Measurements from ENCODE around the gene ZNF324B.
A peak's percentile ranks its signal among the peaks of the same experiment; 100 is the strongest.

Gene ZNF324B

DNA sequence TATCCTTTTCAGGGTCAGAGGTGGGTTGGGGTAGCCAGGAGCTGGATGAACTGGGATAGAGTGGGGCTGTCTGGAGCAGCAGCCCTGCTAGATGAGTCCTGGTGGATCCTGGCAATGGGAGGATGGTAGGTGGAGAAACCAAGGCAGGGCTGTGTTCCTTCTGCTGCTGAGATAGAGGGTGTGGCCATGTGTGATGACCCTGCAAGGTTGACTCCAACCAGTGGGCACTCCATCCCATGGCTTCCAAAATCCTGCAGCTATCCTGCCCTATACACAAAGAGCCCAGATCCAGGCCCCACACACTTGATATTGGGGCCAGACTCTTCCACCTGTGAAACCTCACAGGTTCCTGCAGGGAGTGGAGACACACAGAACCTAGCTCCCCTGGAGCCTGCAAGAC lies 22.4 kb downstream of the ZNF324B start:
- no peak for TF ChIP-seq CTCF (IDR thresholded peaks at IDR 0.05; ENCODE audit: low read depth, low read length)
- H3K4me3 ChIP-seq (ENCODE audit: low read depth, low read length): no peak overlapping the region

DNA sequence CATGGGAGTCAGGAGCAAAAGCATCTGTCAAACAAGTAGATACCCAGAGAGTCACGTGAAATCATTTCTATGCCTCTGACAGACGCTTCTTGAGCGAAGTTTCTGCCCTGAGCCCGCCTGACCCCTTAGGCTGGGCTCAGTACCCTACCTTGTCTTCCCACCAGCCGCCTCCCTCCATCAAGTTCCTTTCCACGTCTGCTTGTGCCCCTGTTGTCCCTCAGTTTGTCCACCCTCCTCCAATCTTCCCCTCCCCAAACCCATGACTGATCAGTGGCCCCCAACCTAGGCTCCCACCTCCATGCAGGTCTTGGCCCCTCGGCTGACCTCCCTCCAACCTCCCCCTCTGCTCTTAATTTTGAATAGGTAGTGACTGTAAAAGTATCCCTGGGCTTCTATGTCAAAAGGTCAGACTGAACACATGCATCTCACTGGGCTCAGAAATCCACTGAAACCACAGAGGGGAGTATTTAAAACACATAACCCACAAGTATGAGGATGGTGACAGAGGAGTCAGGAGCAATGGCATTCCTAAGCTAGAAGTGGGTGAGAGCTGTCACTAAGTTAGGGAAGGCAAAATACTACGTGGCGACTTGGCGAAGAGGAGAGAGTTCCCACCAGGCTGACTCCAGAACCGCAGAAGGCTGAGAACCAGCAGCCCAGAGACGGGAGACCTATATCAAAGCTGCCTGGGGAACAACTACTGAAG lies 23.0 kb downstream of the ZNF324B start:
- TF ChIP-seq CTCF (IDR thresholded peaks at IDR 0.05; ENCODE audit: low read depth, low read length): no peak
- H3K4me3 ChIP-seq (ENCODE audit: low read depth, low read length): no peak overlapping the region

DNA sequence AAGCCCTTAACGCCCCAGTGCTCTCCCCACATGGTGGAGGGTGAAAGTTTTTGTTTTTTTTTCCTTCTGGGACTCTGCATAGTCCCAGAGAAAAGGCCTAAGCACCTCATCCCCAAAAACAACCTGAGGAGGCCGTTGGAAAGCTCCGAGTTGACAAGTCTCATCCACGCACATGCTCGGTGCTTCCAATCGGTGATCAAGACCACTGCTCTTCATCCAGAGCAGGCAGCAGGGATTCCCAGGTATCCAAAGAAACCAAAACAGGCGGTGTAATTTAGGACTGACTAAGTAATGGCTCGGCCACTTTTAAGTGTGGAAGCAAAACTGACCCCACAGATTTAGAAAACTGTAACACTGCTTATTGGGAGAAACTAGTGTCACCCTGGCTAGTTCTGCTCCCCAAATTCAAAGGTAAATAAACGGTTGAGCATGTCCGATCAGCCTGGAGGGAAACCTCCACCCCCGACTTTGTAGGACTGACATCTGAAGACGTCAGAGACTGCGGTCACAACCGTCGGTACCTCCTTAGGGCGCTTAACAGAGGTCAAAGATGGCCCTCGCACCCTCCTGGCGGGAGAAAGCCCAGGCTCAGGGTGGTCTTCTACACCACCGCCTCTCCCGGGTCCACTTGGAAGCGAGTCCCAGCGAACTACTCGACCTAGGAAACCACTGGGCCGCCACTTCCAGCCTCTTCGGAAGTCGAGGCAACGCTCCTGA lies 23.7 kb downstream of the ZNF324B start:
- no peak for TF ChIP-seq CTCF (IDR thresholded peaks at IDR 0.05; ENCODE audit: low read depth, low read length)

GRCh38 chr19:58475714-58476497 lies 24.5 kb downstream of the ZNF324B start, which contains the start of gene ZNF446:
TSS of gene ZNF446 (plus strand) at chr19:58476352. CDS start at chr19:58477219, 867 bp downstream.
- TF ChIP-seq CTCF (IDR thresholded peaks at IDR 0.05; ENCODE audit: low read depth, low read length): no peak
- H3K4me3 ChIP-seq (ENCODE audit: low read depth, low read length): peak within 1 kb of the TSS; percentile 66

More for the DNA sequence above, 23.7 kb downstream of the ZNF324B start:
- peak overlapping the region; percentile 66 for H3K4me3 ChIP-seq (ENCODE audit: low read depth, low read length)

DNA sequence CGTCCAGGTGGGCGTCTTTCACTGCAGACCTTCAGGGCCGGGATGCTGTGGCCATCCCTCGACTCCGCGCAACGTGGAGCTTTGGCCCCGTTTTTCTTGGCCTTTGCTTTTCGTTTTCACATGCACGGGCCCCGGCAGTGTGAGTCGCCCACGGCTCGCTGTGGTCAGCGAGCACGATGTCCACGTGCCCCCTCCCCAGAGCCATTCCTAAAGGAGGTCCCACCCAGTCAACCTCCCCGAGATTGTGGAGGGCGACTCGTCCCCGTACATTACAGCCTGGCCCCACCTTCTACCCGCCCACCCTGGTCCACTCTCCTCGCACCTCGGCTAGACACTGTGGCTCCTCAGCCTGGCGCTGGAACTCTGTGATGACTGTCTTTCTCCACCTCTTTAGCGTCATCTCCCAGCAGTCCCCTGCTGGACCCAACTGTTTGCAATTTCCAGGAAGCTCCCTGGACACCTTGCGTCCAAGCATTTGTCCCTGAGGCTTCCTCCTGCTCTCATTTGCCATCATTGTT lies 25.1 kb downstream of the ZNF324B start:
- TF ChIP-seq CTCF (IDR thresholded peaks at IDR 0.05; ENCODE audit: low read depth, low read length): no peak
- H3K4me3 ChIP-seq (ENCODE audit: low read depth, low read length): peak overlapping the region; percentile 66

GRCh38 chr19:58477130-58477529 lies 25.7 kb downstream of the ZNF324B start:
- peak overlapping the region; percentile 66 for H3K4me3 ChIP-seq (ENCODE audit: low read depth, low read length)
- TF ChIP-seq CTCF (IDR thresholded peaks at IDR 0.05; ENCODE audit: low read depth, low read length): no peak

All from WI38 (cell line).